ENCODE data around the gene CD200R1L.

Gene CD200R1L

GRCh38 chr3:112857526-112857925, 10.9 kb upstream of the CD200R1L start:
- ChIA-PET CTCF (interaction anchor here (1.1 kb wide), 1 partner anchor 123 kb away, joined by 4 read pairs; no protein-coding TSS in a partner anchor), POLR2A (no interaction called here)
- Histone ChIP-seq H3K27ac (ENCODE audit: extremely low read depth, low read depth, low read length) (no peak overlapping the region), H3K4me1 (ENCODE audit: control insufficient read depth, insufficient read depth, low read length) (no peaks in the 10 kb centered on the region), H3K9me3 (ENCODE audit: control insufficient read depth, insufficient read depth, low read depth, low read length) (no peaks in the 10 kb centered on the region), H3K36me3 (ENCODE audit: control insufficient read depth in 2 of 2, insufficient read depth in 1 of 2, low read length in 2 of 2) (no peaks in the 10 kb centered on the region), H3K4me3 (ENCODE audit: low read depth, low read length) (no peak overlapping the region)
- no peak for TF ChIP-seq BCL6B (tag by site-specific recombination; IDR thresholded peaks at IDR 0.05)
- TF ChIP-seq ZNF530 (tag by site-specific recombination; IDR thresholded peaks at IDR 0.05; ENCODE audit: low read depth) = no peak
- no peak for TF ChIP-seq ZNF157 (tag by site-specific recombination; IDR thresholded peaks at IDR 0.05)
- TF ChIP-seq TCF7L2 (IDR thresholded peaks at IDR 0.05; ENCODE audit: borderline replicate concordance, low read depth, low read length) = no peak
- no peak for TF ChIP-seq ZSCAN16 (tag by site-specific recombination; IDR thresholded peaks at IDR 0.05)
- TF ChIP-seq ELK4 (IDR thresholded peaks at IDR 0.05; ENCODE audit: borderline replicate concordance, low read depth, low read length) = no peak
- TF ChIP-seq SP7 (tag by site-specific recombination; IDR thresholded peaks at IDR 0.05) = no peak
- TF ChIP-seq ZBTB49 (tag by site-specific recombination; IDR thresholded peaks at IDR 0.05; ENCODE audit: low read depth) = no peak
- no peak for TF ChIP-seq ZNF146 (tag by site-specific recombination; IDR thresholded peaks at IDR 0.05)
- no peak for TF ChIP-seq ZNF501 (tag by site-specific recombination; IDR thresholded peaks at IDR 0.05)
- TF ChIP-seq ZNF544 (tag by site-specific recombination; IDR thresholded peaks at IDR 0.05) = no peak
- TF ChIP-seq ZNF548 (tag by site-specific recombination; IDR thresholded peaks at IDR 0.05) = no peak
- TF ChIP-seq ZNF202 (tag by site-specific recombination; IDR thresholded peaks at IDR 0.05; ENCODE audit: borderline replicate concordance) = no peak
- no peak for TF ChIP-seq ZBTB48 (tag by site-specific recombination; IDR thresholded peaks at IDR 0.05)
- no peak for TF ChIP-seq GLI4 (tag by site-specific recombination; IDR thresholded peaks at IDR 0.05)
- TF ChIP-seq ZNF174 (tag by site-specific recombination; IDR thresholded peaks at IDR 0.05) = no peak
- no peak for TF ChIP-seq ZNF112 (tag by site-specific recombination; IDR thresholded peaks at IDR 0.05)

GRCh38 chr3:112856537-112856936, 9.9 kb upstream of the CD200R1L start:
- CTCF ChIA-PET = no interaction called here
- POLR2A ChIA-PET = no interaction called here
- H3K4me3 ChIP-seq (ENCODE audit: low read depth, low read length) = no peak overlapping the region
- H3K4me1 ChIP-seq (ENCODE audit: control insufficient read depth, insufficient read depth, low read length) = no peaks in the 10 kb centered on the region
- H3K9me3 ChIP-seq (ENCODE audit: control insufficient read depth, insufficient read depth, low read depth, low read length) = no peaks in the 10 kb centered on the region
- no peaks in the 10 kb centered on the region for H3K36me3 ChIP-seq (ENCODE audit: control insufficient read depth in 2 of 2, insufficient read depth in 1 of 2, low read length in 2 of 2)
- H3K27ac ChIP-seq (ENCODE audit: extremely low read depth, low read depth, low read length) = no peak overlapping the region
- TF ChIP-seq ZBTB10 (tag by site-specific recombination; IDR thresholded peaks at IDR 0.05) (no peak), ZNF23 (tag by site-specific recombination; IDR thresholded peaks at IDR 0.05; ENCODE audit: borderline replicate concordance) (no peak), ZNF621 (tag by site-specific recombination; IDR thresholded peaks at IDR 0.05) (no peak), ZSCAN18 (tag by site-specific recombination; IDR thresholded peaks at IDR 0.05) (no peak), ZNF792 (tag by site-specific recombination; IDR thresholded peaks at IDR 0.05) (no peak), ZNF692 (tag by site-specific recombination; IDR thresholded peaks at IDR 0.05) (no peak), MZF1 (tag by site-specific recombination; IDR thresholded peaks at IDR 0.05; ENCODE audit: borderline replicate concordance) (no peak), ZSCAN16 (tag by site-specific recombination; IDR thresholded peaks at IDR 0.05) (no peak), ZNF24 (tag by site-specific recombination; IDR thresholded peaks at IDR 0.05) (no peak), KLF1 (tag by site-specific recombination; IDR thresholded peaks at IDR 0.05) (no peak), OSR2 (tag by site-specific recombination; IDR thresholded peaks at IDR 0.05) (no peak)
